Measurements from ENCODE around the gene CDH13.

- TF ChIP-seq POLR2A (IDR thresholded peaks at IDR 0.05) (no peak), CTCF (IDR thresholded peaks at IDR 0.05) (no peak)
Measured at GRCh38 chr16:82993926-82994325, 367.2 kb downstream of the CDH13 start.

All from thyroid gland (tissue), 4 donors.